IMR-90 (cell line): ENCODE data around the gene CORO1C. TPM values are rescaled to one million over a fixed set of nuclear protein-coding genes. Genes with fewer than 3 reads are reported as not detected.

Experiments
- ATAC-seq: fragments of 200-7000 bp; cut with Tn5 transposase; 2 replicates; pipeline ENCODE4 v1.9.1; 2020; ENCODE audit warnings: low read depth, mild to moderate bottlenecking, moderate library complexity
- BruUV-seq: library from RNA; stranded (reverse); fragments of 400-500 nt; replicated peaks from 2 replicates; lab custom pipeline; 2021; lab: Mats Ljungman, UMichigan
- CTCF ChIA-PET: fragments of 300-600 bp; formaldehyde crosslinking; extraction: SDS; loops from one replicate; lab custom pipeline; 2021; ENCODE audit warnings: antibody characterized with exemption; lab: Yijun Ruan, JAX
- POLR2A ChIA-PET: fragments of 300-600 bp; sonication (Branson Sonifier 250); formaldehyde crosslinking; loops from one replicate; lab custom pipeline; 2022; ENCODE audit warnings: antibody characterized with exemption; ENCODE audit not compliant: unreplicated experiment; lab: Charles Lee
- DNase-seq: peaks from one replicate; pipeline ENCODE4 v3.0.0; 2013
- H2AFZ ChIP-seq: replicated peaks from 2 replicates; pipeline ENCODE3; 2013; ENCODE audit warnings: low read length, mild to moderate bottlenecking; ENCODE audit not compliant: poor library complexity
- H2AK5ac ChIP-seq: 2 replicates; pipeline ENCODE4 v1.6.1; 2013; ENCODE audit warnings: low read depth, low read length, inconsistent platforms
- H2AK9ac ChIP-seq: replicated peaks from 2 replicates; pipeline ENCODE3; 2013; ENCODE audit warnings: mild to moderate bottlenecking, low read depth, low read length, moderate library complexity; ENCODE audit not compliant: poor library complexity
- H2BK120ac ChIP-seq: 2 replicates; pipeline ENCODE4 v1.6.1; 2013; ENCODE audit warnings: low read depth, low read length, inconsistent platforms
- H2BK15ac ChIP-seq: 3 replicates; pipeline ENCODE4 v1.6.1; 2013; ENCODE audit warnings: low read depth, low read length, inconsistent platforms
- H2BK20ac ChIP-seq: 2 replicates; pipeline ENCODE4 v1.6.1; 2013; ENCODE audit warnings: low read depth, mild to moderate bottlenecking, inconsistent platforms, low read length, moderate library complexity
- H2BK5ac ChIP-seq: 2 replicates; pipeline ENCODE4 v1.6.1; 2013; ENCODE audit warnings: mild to moderate bottlenecking, low read depth, low read length, inconsistent platforms; ENCODE audit not compliant: poor library complexity, severe bottlenecking
- H3K14ac ChIP-seq: replicated peaks from 2 replicates; pipeline ENCODE4 v1.6.1; 2013; ENCODE audit warnings: low read depth, low read length, inconsistent platforms
- H3K18ac ChIP-seq: 2 replicates; pipeline ENCODE4 v1.6.1; 2013; ENCODE audit warnings: low read depth, low read length, control low read depth
- H3K23ac ChIP-seq: 2 replicates; pipeline ENCODE4 v1.6.1; 2013; ENCODE audit warnings: low read depth, low read length, inconsistent platforms
- H3K27ac ChIP-seq: 2 replicates; pipeline ENCODE4 v1.5.1; 2013; ENCODE audit warnings: mild to moderate bottlenecking, control low read depth, low read length; ENCODE audit not compliant: insufficient read depth
- H3K27me3 ChIP-seq: 2 replicates; pipeline ENCODE4 v1.6.1; 2013; ENCODE audit warnings: low read length; ENCODE audit not compliant: control insufficient read depth, insufficient read depth
- H3K36me3 ChIP-seq: 2 replicates; pipeline ENCODE4 v1.6.1; 2013; ENCODE audit warnings: low read length, mixed read lengths; ENCODE audit not compliant: control insufficient read depth, insufficient read depth
- H3K4ac ChIP-seq: 2 replicates; pipeline ENCODE4 v1.6.1; 2013; ENCODE audit warnings: low read depth, low read length, inconsistent platforms
- H3K4me1 ChIP-seq: 2 replicates; pipeline ENCODE4 v1.6.1; 2013; ENCODE audit warnings: low read length, mixed read lengths; ENCODE audit not compliant: control insufficient read depth, insufficient read depth
- H3K4me2 ChIP-seq: 2 replicates; pipeline ENCODE4 v1.6.1; 2013; ENCODE audit warnings: low read depth, mild to moderate bottlenecking, control low read depth, low read length, moderate library complexity
- H3K4me3 ChIP-seq: 2 replicates; pipeline ENCODE4 v1.5.1; 2013; ENCODE audit warnings: low read depth, mild to moderate bottlenecking, control low read depth, low read length, moderate library complexity; ENCODE audit not compliant: insufficient read depth
- H3K56ac ChIP-seq: 2 replicates; pipeline ENCODE4 v1.6.1; 2013; ENCODE audit warnings: low read length, inconsistent platforms; ENCODE audit not compliant: insufficient read depth; ENCODE audit errors: extremely low read depth
- H3K79me1 ChIP-seq, 2 experiments: 2 replicates each; pipeline ENCODE4 v1.6.1; 2013; ENCODE audit warnings: low read length in 2 of 2, inconsistent platforms in 1 of 2, low read depth in 1 of 2
- H3K9ac ChIP-seq: 2 replicates; pipeline ENCODE4 v1.6.1; 2013; ENCODE audit warnings: low read depth, low read length, control low read depth
- H3K9me1 ChIP-seq: 2 replicates; pipeline ENCODE4 v1.6.1; 2013; ENCODE audit warnings: low read length, inconsistent platforms; ENCODE audit not compliant: insufficient read depth
- H3K9me3 ChIP-seq: 2 replicates; pipeline ENCODE4 v1.6.1; 2013; ENCODE audit warnings: low read length; ENCODE audit not compliant: control insufficient read depth, insufficient read depth
- H4K20me1 ChIP-seq: 2 replicates; pipeline ENCODE4 v1.6.1; 2013; ENCODE audit warnings: low read length, inconsistent platforms; ENCODE audit not compliant: insufficient read depth
- H4K5ac ChIP-seq: 2 replicates; pipeline ENCODE4 v1.6.1; 2013; ENCODE audit warnings: mild to moderate bottlenecking, low read depth, low read length, control low read depth
- H4K8ac ChIP-seq, 2 experiments: 2 replicates each; pipeline ENCODE4 v1.6.1; 2013; ENCODE audit warnings: low read depth in 2 of 2, low read length in 2 of 2, control low read depth in 1 of 2, inconsistent platforms in 1 of 2
- H4K91ac ChIP-seq: 2 replicates; pipeline ENCODE4 v1.6.1; 2013; ENCODE audit warnings: low read depth, low read length, inconsistent platforms; ENCODE audit not compliant: insufficient read depth
- BHLHE40 ChIP-seq: fragments of 150-350 bp; IDR thresholded peaks from 2 replicates; pipeline ENCODE4 v1.6.1; 2016; ENCODE audit warnings: mild to moderate bottlenecking, low read depth, low read length
- CEBPB ChIP-seq: IDR thresholded peaks from 2 replicates; pipeline ENCODE4 v1.6.1; 2012; ENCODE audit warnings: low read depth, low read length, improper control_type of control experiment
- CHD1 ChIP-seq: IDR thresholded peaks from 2 replicates; pipeline ENCODE4 v1.6.1; 2012; ENCODE audit warnings: low read depth, low read length, improper control_type of control experiment
- CTCF ChIP-seq: conservative IDR thresholded peaks from 2 replicates; pipeline ENCODE4 v1.5.1; 2012; ENCODE audit warnings: mild to moderate bottlenecking, low read depth, low read length, improper control_type of control experiment
- ELK1 ChIP-seq: fragments of 150-350 bp; IDR thresholded peaks from 2 replicates; pipeline ENCODE4 v1.6.1; 2016; ENCODE audit warnings: low read depth, mild to moderate bottlenecking, low read length, moderate library complexity, borderline replicate concordance
- MAZ ChIP-seq: IDR thresholded peaks from 2 replicates; pipeline ENCODE4 v1.6.1; 2012; ENCODE audit warnings: low read depth, mild to moderate bottlenecking, low read length, improper control_type of control experiment, moderate library complexity, borderline replicate concordance
- MXI1 ChIP-seq: IDR thresholded peaks from 2 replicates; pipeline ENCODE4 v1.6.1; 2012; ENCODE audit warnings: low read depth, mild to moderate bottlenecking, low read length, moderate library complexity, borderline replicate concordance
- NFE2L2 ChIP-seq: fragments of 150-350 bp; IDR thresholded peaks from 2 replicates; pipeline ENCODE4 v1.6.1; 2016; ENCODE audit warnings: low read depth, mild to moderate bottlenecking, low read length
- POLR2A ChIP-seq: IDR thresholded peaks from 2 replicates; pipeline ENCODE4 v1.6.1; 2012; ENCODE audit warnings: mild to moderate bottlenecking, low read depth, low read length
- RAD21 ChIP-seq: IDR thresholded peaks from 2 replicates; pipeline ENCODE4 v1.6.1; 2012; ENCODE audit warnings: low read length, improper control_type of control experiment
- RFX5 ChIP-seq: IDR thresholded peaks from 2 replicates; pipeline ENCODE4 v1.8.0; 2012; ENCODE audit warnings: low read depth, mild to moderate bottlenecking, low read length, moderate library complexity
- SMC3 ChIP-seq: fragments of 150-350 bp; IDR thresholded peaks from 2 replicates; pipeline ENCODE4 v1.6.1; 2016; ENCODE audit warnings: low read depth, mild to moderate bottlenecking, antibody characterized with exemption, low read length, moderate library complexity
- USF2 ChIP-seq: fragments of 150-350 bp; IDR thresholded peaks from 2 replicates; pipeline ENCODE4 v1.6.1; 2017; ENCODE audit warnings: mild to moderate bottlenecking, antibody characterized with exemption, low read length, low read depth
- WGBS, 2 experiments: methylation state at CpG; one replicate each; pipeline versions ENCODE4 v1.1.5 to v1.1.7; 2013; ENCODE audit warnings: missing lambda C conversion rate in 2 of 2; ENCODE audit not compliant: insufficient read length in 1 of 2; ENCODE audit errors: extremely low coverage in 2 of 2; 5-methylcytosine and 5-hydroxymethylcytosine counted together
- dilution Hi-C: fragments of 300-500 bp; cut with HindIII; formaldehyde crosslinking; loops from one replicate; pipeline ENCODE4 v1.14.3; 2018; ENCODE audit warnings: low sequenced_read_pairs; ENCODE audit not compliant: unreplicated experiment
- in situ Hi-C: fragments of 300-500 bp; cut with MboI; formaldehyde crosslinking; loops from 3 replicates; pipeline ENCODE4 v1.14.3; 2019; ENCODE audit warnings: low sequenced_read_pairs, inconsistent platforms, mixed read lengths
- intact Hi-C: fragments of 100-400 bp; cut with micrococcal nuclease; formaldehyde crosslinking; loops from 2 replicates; pipeline ENCODE4 v1.10.0; 2022
- polyA plus RNA-seq, 3 experiments: library from polyadenylated mRNA; depleted of rRNA; stranded (reverse); fragments of >200 nt; gene quantifications; 2 replicates each; pipeline ENCODE4 v1.2.3, GENCODE V29; 2012; ENCODE audit warnings: low replicate concordance in 1 of 3
- total RNA-seq: library from RNA; depleted of rRNA; stranded (reverse); fragments of >200 nt; gene quantifications from 2 replicates; pipeline ENCODE4 v1.2.3, GENCODE V29; 2012

Gene CORO1C
- total and polyA plus RNA-seq, 2 of the 4 experiments (the other 2 are of a cell fraction) = 675 to 1,100 TPM

DNA sequence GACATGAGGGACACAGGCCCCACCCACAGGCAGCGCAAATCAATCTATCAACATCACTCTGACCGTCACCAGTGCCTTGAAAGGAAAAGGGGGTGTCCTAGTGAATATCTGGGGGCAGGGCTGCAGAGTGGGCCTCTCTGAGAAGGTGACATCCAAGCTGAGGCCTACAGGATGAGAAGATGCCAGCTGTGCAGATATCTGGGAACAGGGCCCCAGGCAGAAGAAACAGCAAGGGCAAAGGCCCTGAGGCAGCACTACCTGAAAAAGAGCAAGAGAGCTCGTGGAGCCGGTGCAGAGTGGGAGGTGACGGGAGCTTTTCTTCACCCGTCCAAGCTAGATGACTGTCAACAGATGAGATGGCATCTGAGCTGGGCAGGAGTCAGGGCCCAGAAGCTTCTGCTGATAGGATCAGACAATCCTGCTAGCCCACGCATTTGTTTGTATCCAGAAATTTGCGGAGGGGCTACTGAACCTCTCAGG is 120.9 kb downstream of the CORO1C start:
- Histone ChIP-seq H3K9ac (no peak overlapping the region; the same call in 1 of the 2 replicates), H2AK5ac (peak overlapping the region; percentile 89; the same call in 1 of the 2 replicates), H2AK9ac (peak overlapping the region; percentile 56), H3K4me2 (no peak overlapping the region), H3K56ac (0 out of 2 replicates have a peak overlapping the region, but pooled peaks have one; percentile 53), H3K18ac (peak overlapping the region; percentile 75), H2BK15ac (peak overlapping the region; percentile 89; the same call in 2 of the 3 replicates), H3K9me1 (peaks cover 4% of the 10 kb centered on the region; the same call in 1 of the 2 replicates), H3K4ac (peak overlapping the region; percentile 86), H3K27me3 (no peaks in the 10 kb centered on the region), H3K27ac (no peak overlapping the region), H3K14ac (peak overlapping the region; percentile 47; the same call in 1 of the 2 replicates), H2BK20ac (peak overlapping the region; percentile 85), H3K36me3 (no peaks in the 10 kb centered on the region), H4K91ac (peak overlapping the region; percentile 85), H3K79me1 (peaks cover 0 to 5% of the 10 kb centered on the region in 2 experiments; a peak in 1 of 4 replicates), H4K20me1 (no peaks in the 10 kb centered on the region), H2BK5ac (no peak overlapping the region), H2AFZ (peak overlapping the region; percentile 82), H3K23ac (no peak overlapping the region), H3K4me3 (no peak overlapping the region), H2BK120ac (peak overlapping the region; percentile 93), H4K8ac (peak overlapping the region; percentile 19 to 89; a peak in 2 of 4 replicates), H3K4me1 (peaks cover 17% of the 10 kb centered on the region), H3K9me3 (no peaks in the 10 kb centered on the region), H4K5ac (peak overlapping the region; percentile 37; the same call in 1 of the 2 replicates)
- 91% methylated on average over 4 of the region's 8 CpGs; no CpG with 5 or more reads in 1 of the 2 experiments for WGBS, 2 experiments
- ATAC-seq (no peak), DNase-seq (no peak)
- BruUV-seq = no TSS peak
- dilution Hi-C loops (no loop called here), in situ Hi-C loops (no loop called here), intact Hi-C loops (loop anchor here (2.0 kb wide), 1 partner anchor 340 kb away; no protein-coding TSS in a partner anchor)
- TF ChIP-seq CHD1 = no peak
- TF ChIP-seq BHLHE40 = no peak
- no peak for TF ChIP-seq RAD21
- TF ChIP-seq CTCF = no peak
- TF ChIP-seq USF2 = no peak
- TF ChIP-seq RFX5 = no peak
- no peak for TF ChIP-seq MAZ
- no peak for TF ChIP-seq ELK1
- TF ChIP-seq NFE2L2 = no peak
- TF ChIP-seq MXI1 = no peak
- TF ChIP-seq SMC3 = no peak
- no peak for TF ChIP-seq POLR2A
- no peak for TF ChIP-seq CEBPB
- CTCF ChIA-PET = interaction anchor here (2.0 kb wide), 1 partner anchor 46 kb away, joined by 4 read pairs; no protein-coding TSS in a partner anchor
- POLR2A ChIA-PET = no interaction called here
